ENCODE data around the gene SHISAL2B.
"Not testable (repeated sequence)": the region's sequence is repeated elsewhere in the genome, so short reads cannot be mapped to it uniquely, and the experiment has no call there.

Gene SHISAL2B

GRCh38 chr5:64706074-64706473 is 15.8 kb downstream of the SHISAL2B start:
- H3K4me3 ChIP-seq (ENCODE audit: low read depth, low read length); H3K9ac ChIP-seq (ENCODE audit: low read depth, low read length); H3K27me3 ChIP-seq (ENCODE audit: control insufficient read depth, insufficient read depth, low read length); H3K9me3 ChIP-seq (ENCODE audit: control insufficient read depth, insufficient read depth, low read length); H3K36me3 ChIP-seq (ENCODE audit: control insufficient read depth, insufficient read depth, low read length): not testable (repeated sequence)
- H3K4me1 ChIP-seq (ENCODE audit: control insufficient read depth, insufficient read depth, low read length): peaks cover 15% of the 10 kb centered on the region

GRCh38 chr5:64707191-64707590 is 16.9 kb downstream of the SHISAL2B start:
- H3K4me3 ChIP-seq (ENCODE audit: low read depth, low read length): no peak overlapping the region
- H3K4me1 ChIP-seq (ENCODE audit: control insufficient read depth, insufficient read depth, low read length): peaks cover 15% of the 10 kb centered on the region
- H3K9ac ChIP-seq (ENCODE audit: low read depth, low read length): no peak overlapping the region
- no peaks in the 10 kb centered on the region for H3K36me3 ChIP-seq (ENCODE audit: control insufficient read depth, insufficient read depth, low read length)
- no peaks in the 10 kb centered on the region for H3K9me3 ChIP-seq (ENCODE audit: control insufficient read depth, insufficient read depth, low read length)
- no peaks in the 10 kb centered on the region for H3K27me3 ChIP-seq (ENCODE audit: control insufficient read depth, insufficient read depth, low read length)

- H3K4me3 ChIP-seq (ENCODE audit: low read depth, low read length): peak overlapping the region; percentile 37
- not testable (repeated sequence) for H3K4me1 ChIP-seq (ENCODE audit: control insufficient read depth, insufficient read depth, low read length)
Measured at GRCh38 chr5:64714495-64714894, 24.2 kb downstream of the SHISAL2B start.

GRCh38 chr5:64722588-64722987 is 32.3 kb downstream of the SHISAL2B start:
- Histone ChIP-seq H3K36me3 (ENCODE audit: control insufficient read depth, insufficient read depth, low read length) (peaks cover 2% of the 10 kb centered on the region), H3K4me3 (ENCODE audit: low read depth, low read length) (no peak overlapping the region), H3K9ac (ENCODE audit: low read depth, low read length) (no peak overlapping the region), H3K27me3 (ENCODE audit: control insufficient read depth, insufficient read depth, low read length) (no peaks in the 10 kb centered on the region), H3K4me1 (ENCODE audit: control insufficient read depth, insufficient read depth, low read length) (no peaks in the 10 kb centered on the region), H3K9me3 (ENCODE audit: control insufficient read depth, insufficient read depth, low read length) (no peaks in the 10 kb centered on the region)

More at GRCh38 chr5:64714495-64714894, 24.2 kb downstream of the SHISAL2B start:
- H3K9me3 ChIP-seq (ENCODE audit: control insufficient read depth, insufficient read depth, low read length); H3K36me3 ChIP-seq (ENCODE audit: control insufficient read depth, insufficient read depth, low read length); H3K27me3 ChIP-seq (ENCODE audit: control insufficient read depth, insufficient read depth, low read length); H3K9ac ChIP-seq (ENCODE audit: low read depth, low read length): not testable (repeated sequence)

GRCh38 chr5:64727150-64727549 is 36.8 kb downstream of the SHISAL2B start:
- Histone ChIP-seq H3K9ac (ENCODE audit: low read depth, low read length) (no peak overlapping the region), H3K4me3 (ENCODE audit: low read depth, low read length) (no peak overlapping the region), H3K9me3 (ENCODE audit: control insufficient read depth, insufficient read depth, low read length) (no peaks in the 10 kb centered on the region), H3K27me3 (ENCODE audit: control insufficient read depth, insufficient read depth, low read length) (no peaks in the 10 kb centered on the region), H3K36me3 (ENCODE audit: control insufficient read depth, insufficient read depth, low read length) (peaks cover 3% of the 10 kb centered on the region), H3K4me1 (ENCODE audit: control insufficient read depth, insufficient read depth, low read length) (no peaks in the 10 kb centered on the region)

GRCh38 chr5:64742411-64742810 is 52.1 kb downstream of the SHISAL2B start:
- Histone ChIP-seq H3K36me3 (ENCODE audit: control insufficient read depth, insufficient read depth, low read length) (no peaks in the 10 kb centered on the region), H3K9me3 (ENCODE audit: control insufficient read depth, insufficient read depth, low read length) (no peaks in the 10 kb centered on the region), H3K4me3 (ENCODE audit: low read depth, low read length) (no peak overlapping the region), H3K9ac (ENCODE audit: low read depth, low read length) (no peak overlapping the region), H3K4me1 (ENCODE audit: control insufficient read depth, insufficient read depth, low read length) (peaks cover 9% of the 10 kb centered on the region), H3K27me3 (ENCODE audit: control insufficient read depth, insufficient read depth, low read length) (no peaks in the 10 kb centered on the region)

GRCh38 chr5:64742821-64743220 is 52.5 kb downstream of the SHISAL2B start:
- Histone ChIP-seq H3K9ac (ENCODE audit: low read depth, low read length) (no peak overlapping the region), H3K27me3 (ENCODE audit: control insufficient read depth, insufficient read depth, low read length) (no peaks in the 10 kb centered on the region), H3K4me3 (ENCODE audit: low read depth, low read length) (no peak overlapping the region), H3K4me1 (ENCODE audit: control insufficient read depth, insufficient read depth, low read length) (peaks cover 9% of the 10 kb centered on the region), H3K36me3 (ENCODE audit: control insufficient read depth, insufficient read depth, low read length) (no peaks in the 10 kb centered on the region), H3K9me3 (ENCODE audit: control insufficient read depth, insufficient read depth, low read length) (no peaks in the 10 kb centered on the region)

- Histone ChIP-seq H3K4me3 (ENCODE audit: low read depth, low read length) (no peak overlapping the region), H3K27me3 (ENCODE audit: control insufficient read depth, insufficient read depth, low read length) (no peaks in the 10 kb centered on the region), H3K4me1 (ENCODE audit: control insufficient read depth, insufficient read depth, low read length) (peaks cover 9% of the 10 kb centered on the region), H3K9ac (ENCODE audit: low read depth, low read length) (no peak overlapping the region), H3K9me3 (ENCODE audit: control insufficient read depth, insufficient read depth, low read length) (no peaks in the 10 kb centered on the region), H3K36me3 (ENCODE audit: control insufficient read depth, insufficient read depth, low read length) (no peaks in the 10 kb centered on the region)
Measured at GRCh38 chr5:64744914-64745313, 54.6 kb downstream of the SHISAL2B start.

GRCh38 chr5:64746446-64746845 is 56.1 kb downstream of the SHISAL2B start:
- no peaks in the 10 kb centered on the region for H3K27me3 ChIP-seq (ENCODE audit: control insufficient read depth, insufficient read depth, low read length)
- no peak overlapping the region for H3K4me3 ChIP-seq (ENCODE audit: low read depth, low read length)
- no peaks in the 10 kb centered on the region for H3K36me3 ChIP-seq (ENCODE audit: control insufficient read depth, insufficient read depth, low read length)

GRCh38 chr5:64749385-64749784 is 59.1 kb downstream of the SHISAL2B start:
- no peaks in the 10 kb centered on the region for H3K9me3 ChIP-seq (ENCODE audit: control insufficient read depth, insufficient read depth, low read length)
- H3K27me3 ChIP-seq (ENCODE audit: control insufficient read depth, insufficient read depth, low read length): no peaks in the 10 kb centered on the region
- no peaks in the 10 kb centered on the region for H3K36me3 ChIP-seq (ENCODE audit: control insufficient read depth, insufficient read depth, low read length)
- no peak overlapping the region for H3K9ac ChIP-seq (ENCODE audit: low read depth, low read length)
- H3K4me3 ChIP-seq (ENCODE audit: low read depth, low read length): no peak overlapping the region
- H3K4me1 ChIP-seq (ENCODE audit: control insufficient read depth, insufficient read depth, low read length): peaks cover 9% of the 10 kb centered on the region

More at GRCh38 chr5:64746446-64746845, 56.1 kb downstream of the SHISAL2B start:
- Histone ChIP-seq H3K9ac (ENCODE audit: low read depth, low read length) (no peak overlapping the region), H3K4me1 (ENCODE audit: control insufficient read depth, insufficient read depth, low read length) (peaks cover 9% of the 10 kb centered on the region), H3K9me3 (ENCODE audit: control insufficient read depth, insufficient read depth, low read length) (no peaks in the 10 kb centered on the region)

- H3K27me3 ChIP-seq (ENCODE audit: control insufficient read depth, insufficient read depth, low read length): no peaks in the 10 kb centered on the region
- no peak overlapping the region for H3K4me3 ChIP-seq (ENCODE audit: low read depth, low read length)
- H3K36me3 ChIP-seq (ENCODE audit: control insufficient read depth, insufficient read depth, low read length): no peaks in the 10 kb centered on the region
- no peaks in the 10 kb centered on the region for H3K4me1 ChIP-seq (ENCODE audit: control insufficient read depth, insufficient read depth, low read length)
- no peak overlapping the region for H3K9ac ChIP-seq (ENCODE audit: low read depth, low read length)
- H3K9me3 ChIP-seq (ENCODE audit: control insufficient read depth, insufficient read depth, low read length): no peaks in the 10 kb centered on the region
Measured at GRCh38 chr5:64754066-64754465, 63.8 kb downstream of the SHISAL2B start.

- Histone ChIP-seq H3K36me3 (ENCODE audit: control insufficient read depth, insufficient read depth, low read length) (no peaks in the 10 kb centered on the region), H3K9me3 (ENCODE audit: control insufficient read depth, insufficient read depth, low read length) (no peaks in the 10 kb centered on the region), H3K9ac (ENCODE audit: low read depth, low read length) (no peak overlapping the region), H3K4me1 (ENCODE audit: control insufficient read depth, insufficient read depth, low read length) (no peaks in the 10 kb centered on the region), H3K4me3 (ENCODE audit: low read depth, low read length) (no peak overlapping the region), H3K27me3 (ENCODE audit: control insufficient read depth, insufficient read depth, low read length) (no peaks in the 10 kb centered on the region)
Measured at GRCh38 chr5:64758901-64759300, 68.6 kb downstream of the SHISAL2B start.
